GM20431 (cell line): Measurements from ENCODE around the gene TIMM50.
"Not testable (repeated sequence)": the region's sequence is repeated elsewhere in the genome, so short reads cannot be mapped to it uniquely, and the experiment has no call there.

Experiments
- in situ Hi-C: fragments of 300-500 bp; cut with MseI, MboI; formaldehyde crosslinking; loops from one replicate; pipeline ENCODE4 v1.15.0; 2020; ENCODE audit warnings: low sequenced_read_pairs; ENCODE audit not compliant: unreplicated experiment

The TIMM50 gene

GRCh38 chr19:39467941-39468340, 12.7 kb upstream of the TIMM50 start:
- in situ Hi-C loops = no loop called here

DNA sequence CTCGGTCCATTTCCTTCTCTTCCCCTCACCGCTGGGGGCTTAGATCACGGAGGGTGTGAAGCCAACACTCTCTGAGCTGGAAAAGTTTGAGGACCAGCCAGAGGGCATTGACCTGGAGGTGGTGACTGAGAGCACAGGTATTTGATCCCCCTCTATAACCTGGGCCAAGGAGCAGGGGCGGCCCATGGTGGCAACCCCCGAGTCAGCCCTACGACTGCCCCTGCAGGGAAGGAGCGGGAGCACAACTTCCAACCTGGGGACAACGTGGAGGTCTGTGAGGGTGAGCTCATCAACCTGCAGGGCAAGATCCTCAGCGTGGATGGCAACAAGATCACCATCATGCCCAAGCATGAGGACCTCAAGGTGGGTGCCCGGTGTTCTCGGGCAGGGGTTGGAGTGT, 11.6 kb upstream of the TIMM50 start:
- in situ Hi-C loops = no loop called here

DNA sequence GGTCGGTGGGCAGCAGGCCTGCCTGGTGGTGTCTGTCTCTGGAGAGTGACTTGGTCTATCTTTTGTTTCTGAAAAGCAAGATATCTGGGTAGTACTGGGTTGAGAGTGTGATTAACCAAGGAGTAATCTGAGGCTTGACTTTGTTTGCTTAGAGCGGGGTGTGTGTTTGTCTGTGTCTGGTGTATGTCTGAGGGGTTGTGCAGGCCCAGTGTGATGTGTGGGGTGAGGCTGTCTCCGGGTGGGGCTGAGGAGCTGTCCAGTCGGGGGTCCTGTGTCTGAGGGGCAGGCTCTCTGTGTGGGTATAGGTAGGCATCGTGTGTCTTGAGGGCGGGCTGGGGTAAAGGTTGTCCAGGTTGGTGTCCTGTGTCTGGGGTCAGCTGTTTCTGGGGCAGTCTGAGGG, 11.1 kb upstream of the TIMM50 start:
- in situ Hi-C loops = no loop called here

- in situ Hi-C loops = no loop called here
Observed at GRCh38 chr19:39470724-39471339, 9.8 kb upstream of the TIMM50 start.

- in situ Hi-C loops = no loop called here
Observed at GRCh38 chr19:39471756-39472536, 8.7 kb upstream of the TIMM50 start.

- in situ Hi-C loops = no loop called here
Observed at GRCh38 chr19:39472746-39473442, 7.7 kb upstream of the TIMM50 start.

DNA sequence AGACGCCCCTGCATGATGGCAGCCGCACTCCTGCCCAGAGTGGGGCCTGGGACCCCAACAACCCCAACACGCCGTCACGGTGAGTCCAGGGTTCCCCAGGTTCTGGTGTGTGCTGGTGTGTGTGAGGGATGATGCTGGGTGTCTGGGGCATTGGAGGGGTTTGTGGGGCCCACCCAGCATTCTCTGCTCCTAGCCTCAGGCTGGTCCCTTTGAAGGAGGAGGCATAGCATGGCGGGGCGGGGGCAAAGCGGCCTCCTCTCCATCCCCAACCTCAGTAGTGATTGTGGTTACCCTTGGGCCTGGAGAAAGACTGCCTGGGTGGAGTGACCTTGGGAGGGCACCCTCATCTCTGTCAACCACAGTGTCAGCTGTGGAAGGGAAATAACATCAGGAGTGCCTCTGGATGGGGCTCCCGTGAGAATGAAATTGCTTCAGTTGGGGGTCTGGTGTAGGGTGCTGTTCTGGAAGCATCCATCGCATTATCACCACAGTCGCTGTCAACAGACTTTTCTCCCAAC, 7.1 kb upstream of the TIMM50 start:
- in situ Hi-C loops = no loop called here

- in situ Hi-C loops = no loop called here
Observed at GRCh38 chr19:39474139-39474620, 6.5 kb upstream of the TIMM50 start.

- in situ Hi-C loops = no loop called here
Observed at GRCh38 chr19:39475748-39476147, 4.9 kb upstream of the TIMM50 start.

GRCh38 chr19:39479319-39479801, 1.3 kb upstream of the TIMM50 start:
- in situ Hi-C loops = not testable (repeated sequence)

DNA sequence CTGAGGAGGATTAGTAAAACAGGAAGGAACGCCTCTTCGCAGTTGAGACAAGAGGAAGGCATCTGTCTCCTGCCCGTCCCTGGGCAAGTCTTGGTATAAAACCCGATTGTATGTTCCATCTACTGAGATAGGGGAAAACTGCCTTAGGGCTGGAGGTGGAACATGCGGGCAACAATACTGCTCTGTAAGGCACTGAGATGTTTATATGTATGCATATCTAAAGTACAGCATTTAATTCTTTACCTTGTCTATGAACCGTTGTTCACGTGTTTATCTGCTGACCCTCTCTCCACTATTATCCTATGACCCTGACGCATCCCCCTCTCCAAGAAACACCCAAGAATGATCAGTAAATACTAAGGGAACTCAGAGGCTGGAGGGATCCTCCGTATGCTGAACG, 722 bp upstream of the TIMM50 start:
- in situ Hi-C loops = no loop called here

DNA sequence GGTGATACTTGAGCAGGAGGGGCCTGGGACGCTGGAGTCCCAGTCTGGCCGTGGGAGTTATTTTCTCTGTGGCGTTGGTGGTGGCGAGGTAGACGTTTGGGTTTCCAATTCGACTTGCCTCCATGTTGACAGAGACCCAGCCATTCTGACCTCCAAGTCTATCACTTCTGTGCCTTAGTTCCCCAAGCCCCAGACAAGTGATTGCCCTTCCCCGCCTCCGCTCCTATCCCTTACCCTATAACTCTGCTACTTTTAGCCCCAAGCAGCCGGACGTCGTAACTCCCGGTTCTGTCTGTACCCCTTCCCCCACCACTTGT, 549 bp downstream of the TIMM50 start:
- in situ Hi-C loops = no loop called here

GRCh38 chr19:39481676-39482075, 1.0 kb downstream of the TIMM50 start:
- in situ Hi-C loops = no loop called here

- in situ Hi-C loops = no loop called here
Observed at GRCh38 chr19:39483141-39483540, 2.5 kb downstream of the TIMM50 start.

GRCh38 chr19:39489756-39490155, 9.1 kb downstream of the TIMM50 start:
- in situ Hi-C loops = no loop called here

GRCh38 chr19:39492225-39492624, 11.6 kb downstream of the TIMM50 start:
- in situ Hi-C loops = no loop called here

- in situ Hi-C loops = no loop called here
Observed at GRCh38 chr19:39492788-39493187, 12.2 kb downstream of the TIMM50 start.

- in situ Hi-C loops = no loop called here
Observed at GRCh38 chr19:39494661-39495060, 14.0 kb downstream of the TIMM50 start.

- in situ Hi-C loops = no loop called here
Observed at GRCh38 chr19:39496063-39496462, 15.4 kb downstream of the TIMM50 start.

DNA sequence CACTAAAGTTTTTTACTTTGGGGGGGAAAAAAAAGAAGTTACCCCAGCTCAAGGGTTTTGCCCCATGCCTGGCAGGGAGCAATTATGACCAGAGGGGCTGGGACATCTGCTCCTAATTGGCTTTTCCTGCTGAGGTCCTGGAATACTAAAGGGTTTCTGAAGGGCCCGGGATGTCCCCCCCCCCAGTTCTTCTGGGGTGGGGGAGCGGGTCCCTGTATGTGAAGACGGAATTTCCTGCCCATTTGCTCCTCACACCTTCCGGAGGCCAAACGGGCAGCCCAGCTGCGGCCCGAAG, 17.0 kb downstream of the TIMM50 start:
- in situ Hi-C loops = no loop called here
